Measurements from ENCODE around the gene WDR6.
A peak's percentile ranks its signal among the peaks of the same experiment; 100 is the strongest.

WDR6 gene, protein sequence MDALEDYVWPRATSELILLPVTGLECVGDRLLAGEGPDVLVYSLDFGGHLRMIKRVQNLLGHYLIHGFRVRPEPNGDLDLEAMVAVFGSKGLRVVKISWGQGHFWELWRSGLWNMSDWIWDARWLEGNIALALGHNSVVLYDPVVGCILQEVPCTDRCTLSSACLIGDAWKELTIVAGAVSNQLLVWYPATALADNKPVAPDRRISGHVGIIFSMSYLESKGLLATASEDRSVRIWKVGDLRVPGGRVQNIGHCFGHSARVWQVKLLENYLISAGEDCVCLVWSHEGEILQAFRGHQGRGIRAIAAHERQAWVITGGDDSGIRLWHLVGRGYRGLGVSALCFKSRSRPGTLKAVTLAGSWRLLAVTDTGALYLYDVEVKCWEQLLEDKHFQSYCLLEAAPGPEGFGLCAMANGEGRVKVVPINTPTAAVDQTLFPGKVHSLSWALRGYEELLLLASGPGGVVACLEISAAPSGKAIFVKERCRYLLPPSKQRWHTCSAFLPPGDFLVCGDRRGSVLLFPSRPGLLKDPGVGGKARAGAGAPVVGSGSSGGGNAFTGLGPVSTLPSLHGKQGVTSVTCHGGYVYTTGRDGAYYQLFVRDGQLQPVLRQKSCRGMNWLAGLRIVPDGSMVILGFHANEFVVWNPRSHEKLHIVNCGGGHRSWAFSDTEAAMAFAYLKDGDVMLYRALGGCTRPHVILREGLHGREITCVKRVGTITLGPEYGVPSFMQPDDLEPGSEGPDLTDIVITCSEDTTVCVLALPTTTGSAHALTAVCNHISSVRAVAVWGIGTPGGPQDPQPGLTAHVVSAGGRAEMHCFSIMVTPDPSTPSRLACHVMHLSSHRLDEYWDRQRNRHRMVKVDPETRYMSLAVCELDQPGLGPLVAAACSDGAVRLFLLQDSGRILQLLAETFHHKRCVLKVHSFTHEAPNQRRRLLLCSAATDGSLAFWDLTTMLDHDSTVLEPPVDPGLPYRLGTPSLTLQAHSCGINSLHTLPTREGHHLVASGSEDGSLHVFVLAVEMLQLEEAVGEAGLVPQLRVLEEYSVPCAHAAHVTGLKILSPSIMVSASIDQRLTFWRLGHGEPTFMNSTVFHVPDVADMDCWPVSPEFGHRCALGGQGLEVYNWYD

GRCh38 chr3:49007068-49007770 lies at the start of gene WDR6:
Gene WDR6 (plus strand): TSS chr3:49007391. CDS start chr3:49007432, 41 bp downstream.
- peak; percentile 98 for DNase-seq
- peak within 1 kb of the TSS; percentile 75 for H3K4me2 ChIP-seq (ENCODE audit: insufficient read depth, low read length)
- peak; percentile 91 for ATAC-seq (ENCODE audit: insufficient read depth, low read depth)
- H3K27me3 ChIP-seq (ENCODE audit: insufficient read depth, low read length, poor library complexity), result no peaks in the 10 kb centered on the region
- H3K4me3 ChIP-seq (ENCODE audit: low read depth in 1 of 2, low read length in 2 of 2), result peak within 1 kb of the TSS; percentile 69 to 86; a peak in 3 of 4 replicates
- TF ChIP-seq CTCF (IDR thresholded peaks at IDR 0.05; ENCODE audit: borderline replicate concordance, extremely low read depth, low read length, poor library complexity, severe bottlenecking), result peak; percentile 68
- no peak for TF ChIP-seq EZH2 (IDR thresholded peaks at IDR 0.05; ENCODE audit: borderline replicate concordance, low read depth, low read length, severe bottlenecking)
- peaks cover 24% of the 10 kb centered on the region for H3K36me3 ChIP-seq (ENCODE audit: insufficient read depth, low read length)
- peak within 1 kb of the TSS; percentile 93 for H2AFZ ChIP-seq (ENCODE audit: low read depth, low read length)
- H4K20me1 ChIP-seq (ENCODE audit: insufficient read depth, low read length), result peaks cover 41% of the 10 kb centered on the region
- H3K27ac ChIP-seq (ENCODE audit: low read length), result peak within 1 kb of the TSS; percentile 99
- peaks cover 48% of the 10 kb centered on the region for H3K79me2 ChIP-seq (ENCODE audit: insufficient read depth, low read length)
- H3K9ac ChIP-seq (ENCODE audit: low read depth, low read length), result peak within 1 kb of the TSS; percentile 98
- H3K9me3 ChIP-seq (ENCODE audit: insufficient read depth, low read length, severe bottlenecking), result no peaks in the 10 kb centered on the region
- peaks cover 35% of the 10 kb centered on the region for H3K4me1 ChIP-seq (ENCODE audit: insufficient read depth, low read length)

- Histone ChIP-seq H3K4me3 (ENCODE audit: low read depth in 1 of 2, low read length in 2 of 2) (no peak overlapping the region), H3K27ac (ENCODE audit: low read length) (no peak overlapping the region), H2AFZ (ENCODE audit: low read depth, low read length) (no peak overlapping the region), H3K27me3 (ENCODE audit: insufficient read depth, low read length, poor library complexity) (no peaks in the 10 kb centered on the region), H3K9ac (ENCODE audit: low read depth, low read length) (no peak overlapping the region), H3K36me3 (ENCODE audit: insufficient read depth, low read length) (peaks cover 62% of the 10 kb centered on the region), H4K20me1 (ENCODE audit: insufficient read depth, low read length) (peaks cover 17% of the 10 kb centered on the region; the same call in 1 of the 2 replicates), H3K4me2 (ENCODE audit: insufficient read depth, low read length) (no peak overlapping the region), H3K9me3 (ENCODE audit: insufficient read depth, low read length, severe bottlenecking) (no peaks in the 10 kb centered on the region), H3K4me1 (ENCODE audit: insufficient read depth, low read length) (no peaks in the 10 kb centered on the region), H3K79me2 (ENCODE audit: insufficient read depth, low read length) (peaks cover 32% of the 10 kb centered on the region)
- no peak for ATAC-seq (ENCODE audit: insufficient read depth, low read depth)
- DNase-seq, result no peak
- TF ChIP-seq CTCF (IDR thresholded peaks at IDR 0.05; ENCODE audit: borderline replicate concordance, extremely low read depth, low read length, poor library complexity, severe bottlenecking) (no peak), EZH2 (IDR thresholded peaks at IDR 0.05; ENCODE audit: borderline replicate concordance, low read depth, low read length, severe bottlenecking) (no peak)
Observed at GRCh38 chr3:48960841-48961413, 46.3 kb upstream of the WDR6 start.

GRCh38 chr3:48962340-48962739 lies 44.9 kb upstream of the WDR6 start:
- Histone ChIP-seq H3K9ac (ENCODE audit: low read depth, low read length) (no peak overlapping the region), H3K4me3 (ENCODE audit: low read depth in 1 of 2, low read length in 2 of 2) (no peak overlapping the region), H3K9me3 (ENCODE audit: insufficient read depth, low read length, severe bottlenecking) (no peaks in the 10 kb centered on the region), H3K4me2 (ENCODE audit: insufficient read depth, low read length) (no peak overlapping the region), H3K4me1 (ENCODE audit: insufficient read depth, low read length) (no peaks in the 10 kb centered on the region), H3K36me3 (ENCODE audit: insufficient read depth, low read length) (peaks cover 70% of the 10 kb centered on the region), H4K20me1 (ENCODE audit: insufficient read depth, low read length) (peaks cover 13% of the 10 kb centered on the region; the same call in 1 of the 2 replicates), H2AFZ (ENCODE audit: low read depth, low read length) (no peak overlapping the region), H3K27ac (ENCODE audit: low read length) (no peak overlapping the region), H3K79me2 (ENCODE audit: insufficient read depth, low read length) (peaks cover 21% of the 10 kb centered on the region), H3K27me3 (ENCODE audit: insufficient read depth, low read length, poor library complexity) (no peaks in the 10 kb centered on the region)
- TF ChIP-seq CTCF (IDR thresholded peaks at IDR 0.05; ENCODE audit: borderline replicate concordance, extremely low read depth, low read length, poor library complexity, severe bottlenecking), result no peak
- TF ChIP-seq EZH2 (IDR thresholded peaks at IDR 0.05; ENCODE audit: borderline replicate concordance, low read depth, low read length, severe bottlenecking), result no peak
- DNase-seq (no peak), ATAC-seq (ENCODE audit: insufficient read depth, low read depth) (no peak)
